ENCODE results near the gene UBTFL1.
A peak's percentile ranks its signal among the peaks of the same experiment; 100 is the strongest.

Gene UBTFL1

GRCh38 chr11:90113541-90113940 lies 27.8 kb downstream of the UBTFL1 start:
- Histone ChIP-seq H3K18ac (ENCODE audit: low read length) (no peak overlapping the region), H2BK5ac (ENCODE audit: low read depth, low read length, poor library complexity) (no peak overlapping the region)

GRCh38 chr11:90120191-90120590 lies 34.4 kb downstream of the UBTFL1 start:
- Histone ChIP-seq H3K36me3 (ENCODE audit: control insufficient read depth in 1 of 2, insufficient read depth in 2 of 2, low read length in 2 of 2) (no peaks in the 10 kb centered on the region), H3K4ac (ENCODE audit: low read depth, low read length) (no peak overlapping the region), H3K4me1 (ENCODE audit: control insufficient read depth in 1 of 2, insufficient read depth in 2 of 2, low read length in 2 of 2) (peaks cover 0 to 4% of the 10 kb centered on the region in 2 experiments), H3K27ac (ENCODE audit: low read depth, low read length) (no peak overlapping the region), H3K79me2 (ENCODE audit: control insufficient read depth, insufficient read depth, low read length, poor library complexity) (no peaks in the 10 kb centered on the region), H4K8ac (ENCODE audit: low read depth, low read length) (no peak overlapping the region), H2AK5ac (ENCODE audit: low read length) (no peak overlapping the region), H3K9ac (ENCODE audit: low read length) (no peak overlapping the region), H3K23ac (ENCODE audit: low read length) (no peak overlapping the region), H2AFZ (ENCODE audit: insufficient read depth, low read length, poor library complexity) (no peak overlapping the region), H3K14ac (ENCODE audit: low read length) (no peak overlapping the region), H3K9me3 (ENCODE audit: insufficient read depth, low read depth, low read length) (no peaks in the 10 kb centered on the region), H3K4me2 (ENCODE audit: low read length) (no peak overlapping the region), H3K4me3 (ENCODE audit: low read depth, low read length) (no peak overlapping the region), H4K12ac (ENCODE audit: low read depth, low read length) (no peak overlapping the region), H2BK12ac (ENCODE audit: low read length) (no peak overlapping the region), H3K18ac (ENCODE audit: low read length) (no peak overlapping the region), H2BK120ac (ENCODE audit: insufficient read depth, low read length, poor library complexity) (no peak overlapping the region), H3K27me3 (ENCODE audit: insufficient read depth, low read length) (no peaks in the 10 kb centered on the region), H4K91ac (ENCODE audit: low read depth, low read length) (no peak overlapping the region), H3K79me1 (ENCODE audit: low read length) (no peaks in the 10 kb centered on the region), H2BK5ac (ENCODE audit: low read depth, low read length, poor library complexity) (no peak overlapping the region)
- peak; percentile 86 to 88 for DNase-seq
- WGBS (ENCODE audit: extremely low coverage, insufficient coverage, insufficient read length), result no CpG with 5 or more reads among the region's 4 CpGs

More at GRCh38 chr11:90113541-90113940, 27.8 kb downstream of the UBTFL1 start:
- Histone ChIP-seq H3K4ac (ENCODE audit: low read depth, low read length) (no peak overlapping the region), H3K4me3 (ENCODE audit: low read depth, low read length) (no peak overlapping the region), H4K8ac (ENCODE audit: low read depth, low read length) (no peak overlapping the region), H2BK12ac (ENCODE audit: low read length) (no peak overlapping the region), H2AK5ac (ENCODE audit: low read length) (no peak overlapping the region), H2BK120ac (ENCODE audit: insufficient read depth, low read length, poor library complexity) (no peak overlapping the region), H3K14ac (ENCODE audit: low read length) (no peak overlapping the region), H3K9me3 (ENCODE audit: insufficient read depth, low read depth, low read length) (no peaks in the 10 kb centered on the region), H4K12ac (ENCODE audit: low read depth, low read length) (no peak overlapping the region), H2AFZ (ENCODE audit: insufficient read depth, low read length, poor library complexity) (no peak overlapping the region), H3K23ac (ENCODE audit: low read length) (no peak overlapping the region), H3K27me3 (ENCODE audit: insufficient read depth, low read length) (no peaks in the 10 kb centered on the region), H3K4me2 (ENCODE audit: low read length) (no peak overlapping the region), H3K4me1 (ENCODE audit: control insufficient read depth in 1 of 2, insufficient read depth in 2 of 2, low read length in 2 of 2) (no peaks in the 10 kb centered on the region), H3K79me1 (ENCODE audit: low read length) (no peaks in the 10 kb centered on the region), H3K9ac (ENCODE audit: low read length) (no peak overlapping the region), H3K36me3 (ENCODE audit: control insufficient read depth in 1 of 2, insufficient read depth in 2 of 2, low read length in 2 of 2) (no peaks in the 10 kb centered on the region), H3K79me2 (ENCODE audit: control insufficient read depth, insufficient read depth, low read length, poor library complexity) (no peaks in the 10 kb centered on the region), H3K27ac (ENCODE audit: low read depth, low read length) (no peak overlapping the region), H4K91ac (ENCODE audit: low read depth, low read length) (no peak overlapping the region)
- peak in 1 of 2 donors; percentile 52 for DNase-seq
- no CpG with 5 or more reads among the region's 2 CpGs for WGBS (ENCODE audit: extremely low coverage, insufficient coverage, insufficient read length)

- Histone ChIP-seq H3K4me3 (ENCODE audit: low read depth, low read length) (no peak overlapping the region), H4K12ac (ENCODE audit: low read depth, low read length) (no peak overlapping the region), H3K27ac (ENCODE audit: low read depth, low read length) (no peak overlapping the region), H3K36me3 (ENCODE audit: control insufficient read depth in 1 of 2, insufficient read depth in 2 of 2, low read length in 2 of 2) (no peaks in the 10 kb centered on the region), H2BK12ac (ENCODE audit: low read length) (no peak overlapping the region), H2BK5ac (ENCODE audit: low read depth, low read length, poor library complexity) (no peak overlapping the region), H3K4ac (ENCODE audit: low read depth, low read length) (no peak overlapping the region), H2AK5ac (ENCODE audit: low read length) (no peak overlapping the region), H3K79me2 (ENCODE audit: control insufficient read depth, insufficient read depth, low read length, poor library complexity) (no peaks in the 10 kb centered on the region), H4K8ac (ENCODE audit: low read depth, low read length) (no peak overlapping the region), H3K23ac (ENCODE audit: low read length) (no peak overlapping the region), H2BK120ac (ENCODE audit: insufficient read depth, low read length, poor library complexity) (no peak overlapping the region), H3K18ac (ENCODE audit: low read length) (no peak overlapping the region), H3K14ac (ENCODE audit: low read length) (no peak overlapping the region), H3K79me1 (ENCODE audit: low read length) (no peaks in the 10 kb centered on the region), H3K9ac (ENCODE audit: low read length) (no peak overlapping the region), H4K91ac (ENCODE audit: low read depth, low read length) (no peak overlapping the region), H3K9me3 (ENCODE audit: insufficient read depth, low read depth, low read length) (no peaks in the 10 kb centered on the region), H3K27me3 (ENCODE audit: insufficient read depth, low read length) (no peaks in the 10 kb centered on the region), H2AFZ (ENCODE audit: insufficient read depth, low read length, poor library complexity) (no peak overlapping the region), H3K4me2 (ENCODE audit: low read length) (no peak overlapping the region), H3K4me1 (ENCODE audit: control insufficient read depth in 1 of 2, insufficient read depth in 2 of 2, low read length in 2 of 2) (peaks cover 0 to 5% of the 10 kb centered on the region in 2 experiments)
- no CpG with 5 or more reads among the region's 1 CpG for WGBS (ENCODE audit: extremely low coverage, insufficient coverage, insufficient read length)
- DNase-seq, result peak; percentile 2 to 80
These were observed 38.6 kb downstream of the UBTFL1 start for GRCh38 chr11:90124371-90124770.

GRCh38 chr11:90124946-90125345 lies 39.2 kb downstream of the UBTFL1 start:
- WGBS (ENCODE audit: extremely low coverage, insufficient coverage, insufficient read length), result no CpG with 5 or more reads among the region's 3 CpGs
- no peak overlapping the region for H2BK12ac ChIP-seq (ENCODE audit: low read length)

More at GRCh38 chr11:90124946-90125345, 39.2 kb downstream of the UBTFL1 start:
- Histone ChIP-seq H3K4me1 (ENCODE audit: control insufficient read depth in 1 of 2, insufficient read depth in 2 of 2, low read length in 2 of 2) (peaks cover 0 to 5% of the 10 kb centered on the region in 2 experiments), H3K27ac (ENCODE audit: low read depth, low read length) (no peak overlapping the region), H3K9ac (ENCODE audit: low read length) (no peak overlapping the region), H2BK120ac (ENCODE audit: insufficient read depth, low read length, poor library complexity) (no peak overlapping the region), H3K23ac (ENCODE audit: low read length) (no peak overlapping the region), H3K4me3 (ENCODE audit: low read depth, low read length) (no peak overlapping the region), H2AK5ac (ENCODE audit: low read length) (no peak overlapping the region), H3K27me3 (ENCODE audit: insufficient read depth, low read length) (no peaks in the 10 kb centered on the region), H4K8ac (ENCODE audit: low read depth, low read length) (no peak overlapping the region), H4K12ac (ENCODE audit: low read depth, low read length) (no peak overlapping the region), H3K9me3 (ENCODE audit: insufficient read depth, low read depth, low read length) (no peaks in the 10 kb centered on the region), H4K91ac (ENCODE audit: low read depth, low read length) (no peak overlapping the region), H3K4ac (ENCODE audit: low read depth, low read length) (no peak overlapping the region), H2BK5ac (ENCODE audit: low read depth, low read length, poor library complexity) (no peak overlapping the region), H3K14ac (ENCODE audit: low read length) (no peak overlapping the region), H2AFZ (ENCODE audit: insufficient read depth, low read length, poor library complexity) (no peak overlapping the region), H3K36me3 (ENCODE audit: control insufficient read depth in 1 of 2, insufficient read depth in 2 of 2, low read length in 2 of 2) (no peaks in the 10 kb centered on the region), H3K4me2 (ENCODE audit: low read length) (no peak overlapping the region), H3K79me2 (ENCODE audit: control insufficient read depth, insufficient read depth, low read length, poor library complexity) (no peaks in the 10 kb centered on the region), H3K79me1 (ENCODE audit: low read length) (no peaks in the 10 kb centered on the region), H3K18ac (ENCODE audit: low read length) (no peak overlapping the region)
- peak; percentile 61 to 69 for DNase-seq
